Mesenchymal stem cell (in vitro differentiated cells and primary cell): ENCODE results near the gene CAMKMT.

Experiments
- DNase-seq: peaks from one replicate; pipeline ENCODE4 v3.0.0-alpha.2; 2013
- H2AFZ ChIP-seq: one replicate; pipeline ENCODE4 v1.6.1; 2013; ENCODE audit warnings: low read depth, mild to moderate bottlenecking, control low read depth, inconsistent platforms, low read length, moderate library complexity
- H2AK5ac ChIP-seq: 2 replicates; pipeline ENCODE4 v1.6.1; 2013; ENCODE audit warnings: low read length, moderate library complexity, mild to moderate bottlenecking, inconsistent platforms; ENCODE audit not compliant: severe bottlenecking
- H2BK120ac ChIP-seq: one replicate; pipeline ENCODE4 v1.6.1; 2013; ENCODE audit warnings: low read depth, mild to moderate bottlenecking, inconsistent platforms, low read length, moderate library complexity
- H2BK12ac ChIP-seq, 2 experiments: one replicate each; pipeline ENCODE4 v1.6.1; 2013; ENCODE audit warnings: inconsistent platforms in 2 of 2, low read length in 2 of 2, mild to moderate bottlenecking in 2 of 2, moderate library complexity in 2 of 2, control low read depth in 1 of 2
- H2BK15ac ChIP-seq: one replicate; pipeline ENCODE4 v1.6.1; 2013; ENCODE audit warnings: mild to moderate bottlenecking, low read depth, inconsistent platforms; ENCODE audit not compliant: poor library complexity, severe bottlenecking
- H2BK5ac ChIP-seq: 2 replicates; pipeline ENCODE4 v1.6.1; 2013; ENCODE audit warnings: low read depth, mild to moderate bottlenecking, low read length, control low read depth, inconsistent platforms; ENCODE audit not compliant: poor library complexity, severe bottlenecking
- H3K14ac ChIP-seq, 2 experiments: one replicate each; pipeline ENCODE4 v1.6.1; 2013; ENCODE audit warnings: inconsistent platforms in 2 of 2, low read length in 2 of 2, control low read depth in 1 of 2, mild to moderate bottlenecking in 1 of 2, moderate library complexity in 1 of 2
- H3K18ac ChIP-seq, 2 experiments: one replicate each; pipeline ENCODE4 v1.6.1; 2013; ENCODE audit warnings: inconsistent platforms in 2 of 2, low read length in 2 of 2, control low read depth in 1 of 2, low read depth in 1 of 2, mild to moderate bottlenecking in 1 of 2
- H3K23ac ChIP-seq, 2 experiments: one replicate each; pipeline ENCODE4 v1.6.1; 2013; ENCODE audit warnings: inconsistent platforms in 2 of 2, low read length in 2 of 2, mild to moderate bottlenecking in 2 of 2, moderate library complexity in 2 of 2, control low read depth in 1 of 2
- H3K27ac ChIP-seq: 2 replicates; pipeline ENCODE4 v1.5.1; 2013; ENCODE audit warnings: mild to moderate bottlenecking, moderate library complexity, low read length, control low read depth, inconsistent platforms; ENCODE audit not compliant: poor library complexity, severe bottlenecking
- H3K27me3 ChIP-seq, 2 experiments: 2 replicates each; pipeline versions ENCODE4 v1.6.1 to v1.7.0; 2013; ENCODE audit warnings: low read length in 2 of 2, mild to moderate bottlenecking in 2 of 2, moderate library complexity in 2 of 2, control low read depth in 1 of 2, inconsistent platforms in 1 of 2; ENCODE audit not compliant: control insufficient read depth in 1 of 2, insufficient read depth in 1 of 2
- H3K36me3 ChIP-seq, 2 experiments: 2 replicates each; pipeline versions ENCODE4 v1.6.1 to v1.7.0; 2013; ENCODE audit warnings: low read length in 2 of 2, control low read depth in 1 of 2, inconsistent platforms in 1 of 2, low read depth in 1 of 2, mild to moderate bottlenecking in 1 of 2; ENCODE audit not compliant: insufficient read depth in 2 of 2, control insufficient read depth in 1 of 2
- H3K4ac ChIP-seq, 2 experiments: one replicate each; pipeline ENCODE4 v1.6.1; 2013; ENCODE audit warnings: inconsistent platforms in 2 of 2, low read length in 2 of 2, mild to moderate bottlenecking in 2 of 2, moderate library complexity in 2 of 2, control low read depth in 1 of 2, low read depth in 1 of 2
- H3K4me1 ChIP-seq: 2 replicates; pipeline ENCODE4 v1.6.1; 2013; ENCODE audit warnings: low read depth, low read length, control low read depth; ENCODE audit not compliant: control insufficient read depth, insufficient read depth
- H3K4me2 ChIP-seq: 2 replicates; pipeline ENCODE4 v1.6.1; 2013; ENCODE audit warnings: low read length, mild to moderate bottlenecking, inconsistent platforms; ENCODE audit not compliant: poor library complexity, severe bottlenecking
- H3K4me3 ChIP-seq, 2 experiments: 2 replicates each; pipeline versions ENCODE4 v1.5.1 to v1.7.0; 2013; ENCODE audit warnings: low read length in 2 of 2, mild to moderate bottlenecking in 2 of 2, control low read depth in 1 of 2, low read depth in 1 of 2; ENCODE audit not compliant: insufficient read depth in 1 of 2
- H3K79me1 ChIP-seq: replicated peaks from 2 replicates; pipeline ENCODE4 v1.6.1; 2013; ENCODE audit warnings: mild to moderate bottlenecking, control low read depth, low read length, inconsistent platforms; ENCODE audit not compliant: poor library complexity, severe bottlenecking
- H3K9ac ChIP-seq: 2 replicates; pipeline ENCODE4 v1.7.0; 2013; ENCODE audit warnings: mild to moderate bottlenecking, low read length, moderate library complexity
- H3K9me3 ChIP-seq: 2 replicates; pipeline ENCODE4 v1.7.0; 2013; ENCODE audit warnings: mild to moderate bottlenecking, low read length; ENCODE audit not compliant: control insufficient read depth
- H4K8ac ChIP-seq: one replicate; pipeline ENCODE4 v1.6.1; 2013; ENCODE audit warnings: inconsistent platforms, mild to moderate bottlenecking, low read length, moderate library complexity
- H4K91ac ChIP-seq: one replicate; pipeline ENCODE4 v1.6.1; 2013; ENCODE audit warnings: mild to moderate bottlenecking, low read length, inconsistent platforms
- WGBS: methylation state at CpG from one replicate; pipeline ENCODE4 v1.1.7; 2013; ENCODE audit warnings: mixed read lengths; 5-methylcytosine and 5-hydroxymethylcytosine counted together

The CAMKMT gene

GRCh38 chr2:44515416-44515815 lies 153.7 kb downstream of the CAMKMT start:
- no peak for DNase-seq
- Histone ChIP-seq H3K36me3 (no peaks in the 10 kb centered on the region), H3K18ac (no peak overlapping the region), H3K4me2 (no peak overlapping the region), H3K9me3 (peaks cover 3% of the 10 kb centered on the region), H4K91ac (no peak overlapping the region), H2BK15ac (no peak overlapping the region), H3K14ac (no peak overlapping the region), H2BK5ac (no peak overlapping the region), H2AFZ (no peak overlapping the region), H2BK12ac (no peak overlapping the region), H3K27me3 (no peaks in the 10 kb centered on the region), H3K23ac (no peak overlapping the region), H3K4me3 (no peak overlapping the region), H3K79me1 (no peaks in the 10 kb centered on the region), H2AK5ac (no peak overlapping the region), H3K27ac (no peak overlapping the region), H3K4ac (no peak overlapping the region), H3K9ac (no peak overlapping the region), H4K8ac (no peak overlapping the region), H3K4me1 (no peaks in the 10 kb centered on the region), H2BK120ac (no peak overlapping the region)
- 84% methylated on average over 1 of the region's 1 CpG for WGBS

GRCh38 chr2:44519026-44519425 lies 157.3 kb downstream of the CAMKMT start:
- Histone ChIP-seq H3K27me3 (no peaks in the 10 kb centered on the region), H2BK120ac (no peak overlapping the region), H4K8ac (no peak overlapping the region), H3K4me2 (no peak overlapping the region), H3K4me3 (no peak overlapping the region), H3K9ac (no peak overlapping the region), H2BK15ac (no peak overlapping the region), H3K36me3 (no peaks in the 10 kb centered on the region), H3K27ac (no peak overlapping the region), H3K4me1 (no peaks in the 10 kb centered on the region), H3K18ac (no peak overlapping the region), H3K23ac (no peak overlapping the region), H3K79me1 (peaks cover 2% of the 10 kb centered on the region), H3K9me3 (peaks cover 23% of the 10 kb centered on the region), H4K91ac (no peak overlapping the region), H3K14ac (no peak overlapping the region), H2BK5ac (no peak overlapping the region), H3K4ac (no peak overlapping the region), H2BK12ac (no peak overlapping the region), H2AK5ac (no peak overlapping the region), H2AFZ (no peak overlapping the region)
- DNase-seq, result no peak
- whole genome bisulfite sequencing, result 100% methylated on average over 1 of the region's 1 CpG

GRCh38 chr2:44522846-44523245 lies 161.1 kb downstream of the CAMKMT start:
- Histone ChIP-seq H3K9me3 (peaks cover 23% of the 10 kb centered on the region), H2AK5ac (no peak overlapping the region), H4K8ac (no peak overlapping the region), H3K4me3 (no peak overlapping the region), H3K79me1 (peaks cover 2% of the 10 kb centered on the region), H2BK15ac (no peak overlapping the region), H3K18ac (no peak overlapping the region), H3K27ac (no peak overlapping the region), H3K14ac (no peak overlapping the region), H2BK5ac (no peak overlapping the region), H3K36me3 (no peaks in the 10 kb centered on the region), H3K9ac (no peak overlapping the region), H2BK12ac (no peak overlapping the region), H3K23ac (no peak overlapping the region), H2BK120ac (no peak overlapping the region), H2AFZ (no peak overlapping the region), H3K4ac (no peak overlapping the region), H3K4me2 (no peak overlapping the region), H4K91ac (no peak overlapping the region), H3K27me3 (no peaks in the 10 kb centered on the region), H3K4me1 (no peaks in the 10 kb centered on the region)
- DNase-seq, result no peak

DNA sequence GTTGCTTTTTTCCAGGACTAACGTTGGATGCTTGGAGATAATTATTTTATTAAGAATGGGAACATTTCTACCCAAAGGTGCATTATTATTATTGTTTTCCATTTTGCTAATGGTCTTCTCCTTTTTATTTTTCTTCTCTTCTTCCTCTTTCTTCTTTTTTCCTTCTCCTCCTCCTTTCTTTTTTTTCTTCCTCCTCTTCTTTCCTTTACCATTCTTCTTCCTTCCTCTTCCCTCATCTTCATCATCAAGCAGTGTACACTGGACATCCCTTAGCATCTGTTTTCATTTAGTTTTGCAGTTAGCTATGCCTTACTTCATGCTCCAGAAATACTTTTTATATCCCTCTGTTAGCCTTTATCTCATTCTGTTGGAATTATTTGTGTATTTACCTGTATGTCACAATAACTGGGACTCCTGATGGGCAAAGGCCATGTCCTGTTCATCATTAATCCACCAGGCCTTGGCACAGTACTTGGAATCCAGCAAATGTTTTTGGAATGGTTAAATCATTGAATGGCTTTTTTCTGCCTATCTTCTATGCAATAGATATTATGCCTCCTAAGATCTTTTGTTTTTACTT lies 162.7 kb downstream of the CAMKMT start:
- Histone ChIP-seq H2AK5ac (no peak overlapping the region), H3K9me3 (peaks cover 23% of the 10 kb centered on the region), H3K14ac (no peak overlapping the region), H3K27me3 (no peaks in the 10 kb centered on the region), H2BK5ac (no peak overlapping the region), H3K27ac (no peak overlapping the region), H3K4me2 (no peak overlapping the region), H2BK12ac (no peak overlapping the region), H4K8ac (no peak overlapping the region), H3K18ac (no peak overlapping the region), H2AFZ (no peak overlapping the region), H3K36me3 (no peaks in the 10 kb centered on the region), H3K79me1 (peaks cover 2% of the 10 kb centered on the region), H3K4ac (no peak overlapping the region), H3K4me1 (no peaks in the 10 kb centered on the region), H3K9ac (no peak overlapping the region), H3K23ac (no peak overlapping the region), H2BK15ac (no peak overlapping the region), H4K91ac (no peak overlapping the region), H2BK120ac (no peak overlapping the region), H3K4me3 (no peak overlapping the region)
- DNase-seq, result no peak
- no CpG with 5 or more reads among the region's 1 CpG for WGBS
